ENCODE measurements around the gene ASH1L.

Gene ASH1L

GRCh38 chr1:155537193-155537592, 25.4 kb downstream of the ASH1L start:
- no peak overlapping the region; the same call in 1 of the 2 replicates for H3K4me3 ChIP-seq (ENCODE audit: low read depth, low read length)
- TF ChIP-seq CTCF (IDR thresholded peaks at IDR 0.05; ENCODE audit: insufficient read depth, low read depth, low read length, missing control alignments): no peak
- no peak for DNase-seq (ENCODE audit: low read depth)

- no peak for TF ChIP-seq CTCF (IDR thresholded peaks at IDR 0.05; ENCODE audit: insufficient read depth, low read depth, low read length, missing control alignments)
Measured at GRCh38 chr1:155531624-155532023, 31.0 kb downstream of the ASH1L start.

GRCh38 chr1:155529929-155530328, 32.7 kb downstream of the ASH1L start:
- H3K4me3 ChIP-seq (ENCODE audit: low read depth, low read length): peak overlapping the region; percentile 39
- TF ChIP-seq CTCF (IDR thresholded peaks at IDR 0.05; ENCODE audit: insufficient read depth, low read depth, low read length, missing control alignments): no peak
- peak; percentile 62 for DNase-seq (ENCODE audit: low read depth)

More at GRCh38 chr1:155531624-155532023, 31.0 kb downstream of the ASH1L start:
- no peak overlapping the region for H3K4me3 ChIP-seq (ENCODE audit: low read depth, low read length)
- no peak for DNase-seq (ENCODE audit: low read depth)

GRCh38 chr1:155529109-155529508, 33.5 kb downstream of the ASH1L start:
- peak; percentile 41 for DNase-seq (ENCODE audit: low read depth)
- peak overlapping the region; percentile 39; the same call in 1 of the 2 replicates for H3K4me3 ChIP-seq (ENCODE audit: low read depth, low read length)
- no peak for TF ChIP-seq CTCF (IDR thresholded peaks at IDR 0.05; ENCODE audit: insufficient read depth, low read depth, low read length, missing control alignments)

- H3K4me3 ChIP-seq (ENCODE audit: low read depth, low read length): no peak overlapping the region
- DNase-seq (ENCODE audit: low read depth): no peak
- TF ChIP-seq CTCF (IDR thresholded peaks at IDR 0.05; ENCODE audit: insufficient read depth, low read depth, low read length, missing control alignments): no peak
Measured at GRCh38 chr1:155527677-155528076, 34.9 kb downstream of the ASH1L start.

GRCh38 chr1:155526356-155526755, 36.2 kb downstream of the ASH1L start:
- no peak for DNase-seq (ENCODE audit: low read depth)
- H3K4me3 ChIP-seq (ENCODE audit: low read depth, low read length): no peak overlapping the region
- TF ChIP-seq CTCF (IDR thresholded peaks at IDR 0.05; ENCODE audit: insufficient read depth, low read depth, low read length, missing control alignments): no peak

- TF ChIP-seq CTCF (IDR thresholded peaks at IDR 0.05; ENCODE audit: insufficient read depth, low read depth, low read length, missing control alignments): no peak
- H3K4me3 ChIP-seq (ENCODE audit: low read depth, low read length): no peak overlapping the region
- no peak for DNase-seq (ENCODE audit: low read depth)
Measured at GRCh38 chr1:155522069-155522468, 40.5 kb downstream of the ASH1L start.
